GM19193 (cell line): Measurements from ENCODE around the gene FXYD5.

Experiments
- POLR2A ChIP-seq: IDR thresholded peaks from 4 replicates; pipeline ENCODE4 v1.6.1; 2011; ENCODE audit not compliant: insufficient read depth, insufficient read length; ENCODE audit errors: extremely low read depth

The FXYD5 gene

GRCh38 chr19:35206855-35207254 is 52.3 kb downstream of the FXYD5 start:
- TF ChIP-seq POLR2A: no peak

DNA sequence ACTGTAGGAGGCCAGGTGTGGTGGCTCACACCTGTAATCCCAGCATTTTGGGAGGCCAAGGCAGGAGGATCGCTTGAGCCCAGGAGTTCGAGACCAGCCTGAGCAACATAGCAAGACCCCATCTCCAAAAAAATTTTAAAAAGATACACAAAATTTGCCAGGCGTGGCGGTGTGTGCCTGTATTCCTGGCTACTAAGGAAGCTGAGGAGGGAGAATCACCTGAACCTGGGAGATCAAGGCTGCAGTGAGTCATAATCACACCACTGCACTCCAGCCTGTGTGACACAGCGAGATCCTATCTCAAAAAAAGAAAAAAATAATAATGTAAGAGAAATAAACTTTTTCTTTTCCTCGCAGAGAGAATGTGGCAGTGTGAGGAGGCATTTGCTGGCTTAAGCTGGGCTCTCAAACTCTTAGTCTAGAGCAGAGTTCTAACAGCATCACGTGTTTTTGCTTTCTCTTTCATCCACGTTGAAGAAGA is 52.9 kb downstream of the FXYD5 start:
- no peak for TF ChIP-seq POLR2A

DNA sequence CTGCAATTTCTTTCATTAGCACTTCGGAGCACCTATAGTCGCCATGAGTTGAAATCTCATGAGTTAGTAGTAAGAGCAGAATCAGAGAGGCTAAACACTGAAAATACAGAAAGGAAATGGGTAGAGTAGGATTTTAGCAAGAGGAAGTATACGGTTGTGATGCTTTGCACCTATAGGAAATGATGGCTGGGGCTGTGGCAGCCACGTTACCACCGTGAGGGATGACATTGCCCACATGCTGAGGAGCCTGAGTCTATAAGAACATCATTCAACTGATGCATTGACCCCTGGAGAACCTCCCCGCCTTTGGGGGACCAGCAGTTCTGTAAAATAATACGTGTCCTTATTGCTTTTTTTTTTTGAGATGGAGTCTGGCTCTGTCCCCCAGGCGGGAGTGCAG is 53.6 kb downstream of the FXYD5 start:
- TF ChIP-seq POLR2A: no peak

GRCh38 chr19:35209646-35210045 is 55.1 kb downstream of the FXYD5 start:
- no peak for TF ChIP-seq POLR2A

DNA sequence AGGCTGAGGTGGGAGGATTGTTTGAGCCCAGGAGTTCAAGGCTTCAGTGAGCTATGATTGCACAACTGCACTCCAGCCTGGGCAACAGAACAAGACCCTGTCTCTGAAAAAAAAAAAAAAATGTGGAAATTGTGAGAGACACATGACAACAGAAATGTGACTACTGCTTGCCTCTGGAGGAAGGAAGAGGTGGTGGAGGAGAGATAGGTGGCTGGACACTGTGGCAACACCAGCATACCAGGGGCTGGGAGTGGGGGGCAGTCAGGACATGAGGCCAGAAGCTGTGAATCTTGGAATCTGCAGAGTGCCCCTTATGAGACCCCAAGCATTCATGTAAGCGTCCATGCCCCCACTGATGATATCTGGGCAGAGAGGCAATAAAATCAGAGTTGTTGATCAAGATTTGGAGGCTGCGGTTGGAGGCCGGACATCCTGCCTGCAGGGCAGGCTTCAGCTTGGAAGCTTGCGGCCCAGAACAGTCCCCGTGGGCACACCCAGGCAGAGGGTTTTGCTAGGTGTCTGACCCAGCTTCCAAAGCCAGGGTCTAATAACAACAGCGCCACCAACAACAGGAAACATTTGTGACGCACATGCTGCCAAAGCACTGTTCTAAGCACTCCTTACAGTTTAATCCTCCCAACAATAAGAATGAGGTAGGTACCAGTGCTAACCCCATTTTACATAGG is 57.2 kb downstream of the FXYD5 start:
- TF ChIP-seq POLR2A: no peak

- TF ChIP-seq POLR2A: no peak
Observed at GRCh38 chr19:35212241-35212640, 57.7 kb downstream of the FXYD5 start.

GRCh38 chr19:35213663-35214632 is 59.4 kb downstream of the FXYD5 start:
- TF ChIP-seq POLR2A: no peak

- no peak for TF ChIP-seq POLR2A
Observed at GRCh38 chr19:35214766-35215422, 60.4 kb downstream of the FXYD5 start.

DNA sequence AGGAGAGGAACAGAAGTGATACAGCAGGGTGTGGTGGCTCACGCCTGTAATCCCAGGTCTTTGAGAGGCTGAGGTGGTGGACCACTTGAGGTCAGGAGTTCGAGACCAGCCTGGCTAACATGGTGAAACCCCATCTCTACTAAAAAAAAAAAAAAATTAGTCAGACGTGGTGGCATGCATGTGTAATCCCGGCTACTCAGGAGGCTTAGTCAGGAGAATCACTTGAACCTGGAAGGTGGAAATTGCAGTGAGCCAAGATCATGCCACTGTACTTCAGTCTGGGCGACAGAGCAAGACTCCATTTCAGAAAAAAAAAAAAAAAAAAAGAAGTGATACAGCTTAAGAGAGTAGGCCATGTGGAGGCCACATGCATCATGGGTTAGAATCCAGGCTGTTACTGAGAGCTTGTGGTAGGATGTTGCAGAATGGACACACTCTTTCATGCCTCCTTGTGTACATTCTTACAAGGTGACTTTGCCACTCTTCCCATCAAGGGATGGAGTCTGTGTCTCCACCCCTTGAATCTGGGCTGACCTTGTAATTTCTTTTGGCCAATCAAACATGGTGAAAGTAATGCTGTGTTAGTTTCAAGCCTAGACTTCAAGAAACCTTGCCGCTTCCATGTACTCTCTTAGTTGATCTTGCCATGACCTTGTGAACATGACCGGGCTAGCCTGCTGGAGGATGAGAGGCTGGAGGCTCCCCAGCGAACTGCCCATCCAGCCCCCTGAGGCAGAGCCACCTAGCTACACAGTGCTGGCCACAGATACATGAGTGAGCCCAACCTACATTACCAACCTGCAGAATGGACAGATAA is 61.7 kb downstream of the FXYD5 start:
- TF ChIP-seq POLR2A: no peak

GRCh38 chr19:35216833-35217648 is 62.5 kb downstream of the FXYD5 start:
- TF ChIP-seq POLR2A: no peak

DNA sequence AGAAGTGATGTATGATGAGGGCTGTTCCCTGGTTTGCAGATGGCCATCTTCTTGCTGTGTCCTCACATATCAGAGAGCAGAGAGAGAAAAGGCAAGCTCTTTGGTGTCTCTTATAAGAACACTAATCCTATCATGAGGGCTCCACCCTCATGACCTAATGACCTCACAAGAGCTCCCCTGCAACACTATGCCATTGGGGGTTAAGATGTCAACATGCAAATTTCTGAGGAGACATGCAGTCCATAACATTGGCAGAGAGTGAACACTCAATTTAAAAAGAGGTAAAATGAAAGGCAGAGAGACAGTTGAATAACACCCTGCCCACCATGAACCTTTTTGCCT is 63.1 kb downstream of the FXYD5 start:
- no peak for TF ChIP-seq POLR2A

DNA sequence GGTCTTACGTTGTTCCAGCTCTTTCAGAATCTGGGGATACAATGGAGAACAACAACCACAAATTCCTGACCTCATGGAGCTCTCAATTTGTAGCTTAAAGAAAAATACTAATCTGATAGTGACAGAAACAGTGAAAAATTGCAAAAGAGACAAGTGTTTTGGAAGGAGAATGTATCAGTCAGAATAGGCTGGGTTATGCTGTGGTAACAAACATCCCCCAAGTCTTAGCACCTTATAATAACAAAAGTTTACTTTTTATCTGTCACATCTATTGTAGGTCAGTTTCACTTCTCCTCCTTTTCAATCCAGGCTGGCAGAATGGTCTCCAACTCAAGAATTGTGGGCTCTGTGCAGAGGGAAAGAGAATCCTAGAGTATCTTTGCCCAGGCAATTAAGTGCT is 64.5 kb downstream of the FXYD5 start:
- TF ChIP-seq POLR2A: no peak
